K562 (cell line): ENCODE measurements around the gene PDE8A. TPM values are rescaled to one million over a fixed set of nuclear protein-coding genes. Genes with fewer than 3 reads are reported as not detected.
A peak's percentile ranks its signal among the peaks of the same experiment; 100 is the strongest.

Experiments
- ATAC-seq: fragments of 200-7000 bp; cut with Tn5 transposase; 3 replicates; pipeline ENCODE4 v1.9.1; 2020; ENCODE audit warnings: moderate library complexity
- BruUV-seq: library from RNA; stranded (reverse); fragments of 400-500 nt; replicated peaks from 2 replicates; lab custom pipeline; 2021; lab: Mats Ljungman, UMichigan
- CTCF ChIA-PET: fragments of 300-600 bp; formaldehyde crosslinking; extraction: SDS; loops from one replicate; lab custom pipeline; 2021; ENCODE audit warnings: low intra/inter-chr PET ratio; lab: Yijun Ruan, JAX
- POLR2A ChIA-PET: fragments of 300-600, 350-650 bp; sonication (Branson Sonifier 250); formaldehyde crosslinking; extraction: SDS; loops from one replicate; lab custom pipeline; 2021; ENCODE audit warnings: antibody characterized with exemption, inconsistent platforms; lab: Yijun Ruan, JAX
- DNase-seq, 4 experiments: peaks; one replicate each; pipeline versions ENCODE4 v3.0.0 to v3.0.0-alpha.2; 2011 to 2018; ENCODE audit warnings: low spot score in 3 of 4, mixed read lengths in 3 of 4; ENCODE audit errors: extremely low read depth in 1 of 4
- FAIRE-seq: peaks from 2 replicates; lab custom pipeline; 2011; peaks lifted over from hg19 to GRCh38; lab: Jason Lieb, UNC
- H2AFZ ChIP-seq: 2 replicates; pipeline ENCODE4 v1.6.0; 2011; ENCODE audit warnings: low read depth, low read length, control low read depth, inconsistent platforms
- H3K27ac ChIP-seq: fragments of 200-600 bp; 3 replicates; pipeline ENCODE4 v1.8.0; 2011; ENCODE audit warnings: low read depth, mild to moderate bottlenecking, control low read depth, inconsistent platforms, low read length, moderate library complexity, mixed read lengths; ENCODE audit errors: extremely low read depth
- H3K27me3 ChIP-seq, 2 experiments: fragments of 300-600 bp in 1 of 2; 2 replicates in 1 of 2; 3 replicates in 1 of 2; pipeline versions ENCODE4 v1.6.0 to v1.8.0; 2011; ENCODE audit warnings: inconsistent platforms in 2 of 2, low read length in 2 of 2, mild to moderate bottlenecking in 1 of 2, mixed read lengths in 1 of 2, moderate library complexity in 1 of 2; ENCODE audit not compliant: control insufficient read depth in 2 of 2, insufficient read depth in 2 of 2
- H3K36me3 ChIP-seq: fragments of 300-600 bp; 3 replicates; pipeline ENCODE4 v1.8.0; 2011; ENCODE audit warnings: mild to moderate bottlenecking, low read length, inconsistent platforms; ENCODE audit not compliant: control insufficient read depth, insufficient read depth
- H3K4me1 ChIP-seq, 2 experiments: fragments of 200-600 bp in 1 of 2; replicated peaks in 1 of 2; 2 replicates in 1 of 2; 3 replicates in 1 of 2; pipeline versions ENCODE4 v1.5.1 to v1.8.0; 2011; ENCODE audit warnings: inconsistent platforms in 2 of 2, low read length in 2 of 2, mild to moderate bottlenecking in 1 of 2, mixed read lengths in 1 of 2, moderate library complexity in 1 of 2; ENCODE audit not compliant: control insufficient read depth in 2 of 2, insufficient read depth in 2 of 2
- H3K4me2 ChIP-seq: 2 replicates; pipeline ENCODE4 v1.6.1; 2011; ENCODE audit warnings: low read length, control low read depth, inconsistent platforms, mixed read lengths; ENCODE audit not compliant: insufficient read depth
- H3K4me3 ChIP-seq: fragments of 200-600 bp; sonication (generic), shearing (Covaris generic); 2 replicates; pipeline ENCODE4 v1.5.1; 2016; ENCODE audit warnings: control low read depth, inconsistent platforms
- H3K79me2 ChIP-seq: fragments of 200-600 bp; 3 replicates; pipeline ENCODE4 v1.8.0; 2011; ENCODE audit warnings: low read length, inconsistent platforms; ENCODE audit not compliant: control insufficient read depth, insufficient read depth
- H3K9ac ChIP-seq, 2 experiments: 2 replicates each; pipeline versions ENCODE4 v1.6.0 to v1.6.1; 2011; ENCODE audit warnings: low read depth in 2 of 2, low read length in 2 of 2, control low read depth in 1 of 2, inconsistent platforms in 1 of 2, mild to moderate bottlenecking in 1 of 2, mixed read lengths in 1 of 2; ENCODE audit not compliant: insufficient read depth in 1 of 2
- H3K9me1 ChIP-seq: one replicate; pipeline ENCODE4 v1.6.0; 2011; ENCODE audit warnings: inconsistent platforms, mild to moderate bottlenecking, low read length, moderate library complexity; ENCODE audit not compliant: control insufficient read depth, insufficient read depth
- H3K9me3 ChIP-seq: replicated peaks from 2 replicates; pipeline ENCODE4 v1.5.1; 2011; ENCODE audit warnings: low read depth, low read length, inconsistent platforms; ENCODE audit not compliant: control insufficient read depth, insufficient read depth
- H4K20me1 ChIP-seq: replicated peaks from 2 replicates; pipeline ENCODE4 v1.6.1; 2011; ENCODE audit warnings: low read length, inconsistent platforms, mixed read lengths; ENCODE audit not compliant: control insufficient read depth, insufficient read depth
- ATF3 ChIP-seq, 2 experiments: fragments of 450-650 bp in 1 of 2; sonication (generic) in 1 of 2; formaldehyde crosslinking in 1 of 2; IDR thresholded peaks in 1 of 2; conservative IDR thresholded peaks in 1 of 2; 2 replicates each; pipeline versions ENCODE4 v1.6.1 to v1.8.1; 2016 to 2023; ENCODE audit warnings: mild to moderate bottlenecking in 2 of 2, moderate library complexity in 2 of 2, inconsistent platforms in 1 of 2, missing genetic modification reagents in 1 of 2
- DDX20 ChIP-seq: fragments of 450-650 bp; IDR thresholded peaks from 2 replicates; pipeline ENCODE4 v1.6.1; 2016; ENCODE audit warnings: missing genetic modification characterization, low read depth, mild to moderate bottlenecking, missing compliant biosample characterization, moderate library complexity
- WGBS: fragments of 100-300 bp; shearing (Covaris generic); methylation state at CpG from one replicate; pipeline ENCODE4 v1.1.6; 2016; ENCODE audit warnings: low coverage, mixed read lengths; ENCODE audit not compliant: insufficient coverage; ENCODE audit errors: missing lambda C conversion rate; 5-methylcytosine and 5-hydroxymethylcytosine counted together
- in situ Hi-C: fragments of 300-500 bp; cut with MboI; formaldehyde crosslinking; loops from 4 replicates; pipeline ENCODE4 v1.15.0; 2018; ENCODE audit warnings: inconsistent platforms, mixed read lengths
- intact Hi-C: fragments of 100-400 bp; cut with micrococcal nuclease; formaldehyde crosslinking; loops from 2 replicates; pipeline ENCODE4 v1.14.2; 2022
- polyA plus RNA-seq, 8 experiments: library from polyadenylated mRNA; depleted of rRNA in 4 of 8; stranded (reverse) in 5 of 8; unstranded in 3 of 8; fragments of >200 nt; fragmentation: Nextera tagmentation in 2 of 8; fragmentation: Illumina TruSeq in 1 of 8; extraction: Ambion mirVana in 2 of 8; extraction: Trizol in 1 of 8; gene quantifications; 2 replicates each; pipeline versions ENCODE4 v1.2.1 to v1.2.3, GENCODE V29; 2011 to 2014; ENCODE audit warnings: inconsistent platforms in 1 of 8, missing spikeins in 1 of 8
- total RNA-seq, 7 experiments: library from RNA; depleted of rRNA in 6 of 7; stranded (reverse); fragments of >200 nt in 6 of 7; fragmentation: Illumina TruSeq in 2 of 7; extraction: Trizol in 2 of 7; gene quantifications; 2 replicates each; pipeline versions ENCODE4 v1.2.1 to v1.2.3, GENCODE V29; 2011 to 2021; ENCODE audit warnings: low replicate concordance in 1 of 7

The PDE8A gene
- total and polyA plus RNA-seq, 9 of the 15 experiments (the other 6 are each of a cell fraction or from before 2014, with no cell fraction given): 5.9 to 40.3 (median 19.8) TPM

GRCh38 chr15:85073556-85074194, 92.0 kb downstream of the PDE8A start:
- CTCF ChIA-PET: no interaction called here
- no peaks in the 10 kb centered on the region for H4K20me1 ChIP-seq
- in situ Hi-C loops: no loop called here
- H3K79me2 ChIP-seq: no peaks in the 10 kb centered on the region
- intact Hi-C loops: no loop called here
- H3K36me3 ChIP-seq: peaks cover 46% of the 10 kb centered on the region; the same call in 2 of the 3 replicates
- H3K4me3 ChIP-seq: no peak overlapping the region
- no peaks in the 10 kb centered on the region for H3K27me3 ChIP-seq
- no peak for DNase-seq
- no peak for ATAC-seq
- H3K9me1 ChIP-seq: no peaks in the 10 kb centered on the region
- POLR2A ChIA-PET: no interaction called here
- no TSS peak for BruUV-seq
- FAIRE-seq: no peak
- H3K9ac ChIP-seq: no peak overlapping the region
- no peak overlapping the region for H2AFZ ChIP-seq
- H3K27ac ChIP-seq: no peak overlapping the region
- H3K4me1 ChIP-seq: no peaks in the 10 kb centered on the region
- no peak overlapping the region for H3K4me2 ChIP-seq
- WGBS: 88% methylated on average over 3 of the region's 3 CpGs
- TF ChIP-seq ATF3 (IDR thresholded peaks at IDR 0.05): peak; percentile 31; the same call in 1 of the 2 replicates
- TF ChIP-seq ATF3 (CRISPR knock-in tag; conservative IDR thresholded peaks at IDR 0.05): no peak
- no peak for TF ChIP-seq DDX20 (tag)
- no peaks in the 10 kb centered on the region for H3K9me3 ChIP-seq

GRCh38 chr15:85086855-85087254, 105.2 kb downstream of the PDE8A start:
- POLR2A ChIA-PET: interaction anchor here (1.1 to 2.0 kb wide), 3 partner anchors 10 to 16 kb away, joined by 3 to 7 read pairs (median 6); no protein-coding TSS in a partner anchor
- no peaks in the 10 kb centered on the region for H4K20me1 ChIP-seq
- H3K79me2 ChIP-seq: no peaks in the 10 kb centered on the region
- H2AFZ ChIP-seq: no peak overlapping the region
- WGBS: 100% methylated on average over 2 of the region's 2 CpGs
- FAIRE-seq: no peak
- H3K9me1 ChIP-seq: no peaks in the 10 kb centered on the region
- intact Hi-C loops (no loop called here), in situ Hi-C loops (no loop called here)
- BruUV-seq: no TSS peak
- DNase-seq: no peak
- H3K27ac ChIP-seq: no peak overlapping the region
- H3K9me3 ChIP-seq: no peaks in the 10 kb centered on the region
- peaks cover 66% of the 10 kb centered on the region; the same call in 2 of the 3 replicates for H3K36me3 ChIP-seq
- H3K9ac ChIP-seq: no peak overlapping the region
- H3K27me3 ChIP-seq: no peaks in the 10 kb centered on the region
- no peaks in the 10 kb centered on the region for H3K4me1 ChIP-seq
- H3K4me3 ChIP-seq: no peak overlapping the region
- ATAC-seq: no peak
- H3K4me2 ChIP-seq: no peak overlapping the region
- CTCF ChIA-PET: no interaction called here
